ENCODE measurements around the gene GBA2.

GBA2 gene

GRCh38 chr9:35713578-35713977, 35.5 kb downstream of the GBA2 start:
- DNase-seq, result no peak

- no peak for DNase-seq
These were observed 36.1 kb downstream of the GBA2 start for GRCh38 chr9:35712762-35713400.

DNA sequence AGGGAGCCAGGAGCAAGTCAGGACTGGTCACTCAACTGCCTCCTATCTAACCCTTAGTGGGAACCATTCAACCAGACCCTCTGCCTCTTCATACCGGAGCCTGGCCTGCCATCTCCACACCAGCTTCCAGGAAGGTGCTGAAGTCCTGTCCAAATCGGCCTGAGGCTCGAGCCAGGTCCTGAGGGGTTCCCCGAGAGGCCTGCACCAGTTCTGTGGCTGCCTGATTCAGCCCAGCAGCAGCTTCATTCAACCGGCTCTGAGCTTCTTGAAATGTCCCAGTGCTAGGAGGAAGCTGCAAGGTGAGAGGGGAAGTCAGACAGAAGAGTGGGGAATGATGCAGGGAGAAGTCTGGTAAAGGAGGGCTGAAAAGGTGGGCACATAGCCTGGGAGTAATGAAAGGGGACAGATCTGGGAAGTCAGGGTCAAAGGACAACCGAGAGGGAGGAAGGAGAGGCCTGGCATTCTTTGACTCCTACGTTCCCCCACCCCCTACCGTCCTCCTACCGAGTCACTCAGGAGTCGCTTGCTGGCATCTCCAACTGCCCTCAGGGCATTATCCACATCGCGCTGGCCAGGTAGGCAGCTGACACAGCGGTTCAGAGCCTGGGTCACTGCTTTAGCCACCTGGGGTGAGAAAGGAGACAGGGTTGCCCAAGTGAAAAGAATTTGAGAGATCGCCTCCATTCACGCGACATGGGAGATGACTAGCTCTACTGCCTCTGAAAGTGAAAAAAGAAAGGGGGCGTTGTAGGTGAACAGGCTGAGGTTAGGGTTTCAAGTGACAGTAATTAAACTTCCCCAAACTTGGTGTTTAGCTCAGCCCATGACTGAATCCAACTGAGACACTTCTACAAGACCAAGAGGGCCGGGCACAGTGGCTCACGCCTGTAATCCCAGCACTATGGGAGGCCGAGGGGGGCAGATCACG, 37.3 kb downstream of the GBA2 start:
- DNase-seq, result no peak

DNA sequence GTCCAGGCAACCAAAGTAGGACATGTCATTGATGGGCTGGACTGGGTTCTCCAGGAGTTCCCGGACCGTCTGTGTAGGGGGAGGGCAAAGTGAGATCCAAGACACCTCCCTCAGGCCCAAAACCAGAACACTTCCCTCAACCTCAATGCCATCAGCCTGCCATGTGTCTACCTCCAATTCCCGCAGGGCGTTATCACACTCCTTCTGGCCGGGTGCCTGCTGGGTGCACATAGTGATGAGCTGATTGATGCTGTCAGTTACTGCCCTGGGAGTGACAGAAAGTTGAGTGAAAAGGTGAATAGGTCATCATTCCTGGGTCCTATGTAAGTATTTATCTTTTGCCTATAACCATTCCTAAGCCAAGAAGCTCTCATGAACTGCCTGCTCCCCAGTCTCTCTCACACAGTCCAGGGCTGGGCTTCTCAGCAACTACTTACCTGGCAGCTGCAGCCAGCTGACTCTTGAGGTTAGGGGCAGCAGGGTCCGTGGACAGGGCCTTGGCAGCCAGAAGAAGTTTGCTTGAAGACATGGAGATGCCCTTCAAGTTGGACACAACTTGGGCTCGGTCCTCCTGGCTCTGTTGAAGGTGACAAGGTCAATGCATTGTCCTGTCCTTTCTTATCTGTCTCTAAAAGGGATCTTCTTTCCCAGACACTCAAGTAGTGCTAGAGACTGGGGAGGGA, 38.1 kb downstream of the GBA2 start:
- no peak for DNase-seq

DNA sequence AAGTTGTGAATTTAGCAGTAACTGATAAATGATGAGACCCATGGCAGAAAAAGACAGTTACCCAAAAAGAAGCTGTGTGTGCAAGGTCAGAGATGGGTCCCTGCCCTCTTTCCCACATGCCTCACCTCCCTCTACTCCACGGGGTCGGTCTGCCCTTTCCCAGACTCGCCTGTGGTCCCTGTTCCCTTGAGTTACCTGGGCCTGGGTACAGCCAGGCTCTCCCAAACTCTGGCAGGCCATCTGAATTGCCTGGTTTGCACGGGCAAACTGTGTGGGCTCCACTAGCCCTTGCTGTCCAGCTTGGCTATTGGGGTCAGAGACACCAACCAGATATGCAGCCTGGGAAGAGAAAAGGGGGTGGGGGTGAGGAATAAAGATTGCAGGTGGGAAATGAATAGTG, 40.9 kb downstream of the GBA2 start:
- DNase-seq, result no peak

GRCh38 chr9:35706951-35707350, 42.1 kb downstream of the GBA2 start:
- no peak for DNase-seq

DNA sequence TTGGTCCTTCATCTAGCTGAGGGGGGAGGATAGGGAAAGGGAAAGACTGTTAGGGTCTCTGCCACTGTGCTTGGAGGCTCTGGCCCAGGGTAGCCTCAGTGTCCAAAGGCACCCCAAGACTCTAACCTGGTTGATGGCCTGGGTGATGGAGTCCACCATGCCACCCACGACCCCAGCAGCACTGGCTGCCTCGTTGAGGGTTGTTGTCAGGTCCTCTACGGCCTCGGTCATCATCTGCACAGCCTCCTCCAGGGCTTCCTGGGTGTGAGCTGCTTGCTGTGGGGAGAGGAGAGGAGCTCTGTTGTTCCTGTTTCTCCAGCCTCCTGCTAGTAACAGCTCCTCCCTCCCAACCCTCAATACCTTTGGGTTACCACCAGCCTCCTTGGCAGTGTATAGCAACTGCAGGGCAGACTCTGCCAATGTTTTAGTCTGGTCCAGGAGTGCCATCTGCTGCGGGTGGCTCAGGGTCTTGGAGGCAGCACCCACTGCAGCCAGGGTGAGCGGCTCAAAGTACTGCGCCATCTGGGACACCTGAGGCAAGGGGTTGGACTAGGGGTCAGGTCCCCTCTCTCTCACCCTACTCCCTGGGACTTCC, 43.1 kb downstream of the GBA2 start:
- no peak for DNase-seq

DNA sequence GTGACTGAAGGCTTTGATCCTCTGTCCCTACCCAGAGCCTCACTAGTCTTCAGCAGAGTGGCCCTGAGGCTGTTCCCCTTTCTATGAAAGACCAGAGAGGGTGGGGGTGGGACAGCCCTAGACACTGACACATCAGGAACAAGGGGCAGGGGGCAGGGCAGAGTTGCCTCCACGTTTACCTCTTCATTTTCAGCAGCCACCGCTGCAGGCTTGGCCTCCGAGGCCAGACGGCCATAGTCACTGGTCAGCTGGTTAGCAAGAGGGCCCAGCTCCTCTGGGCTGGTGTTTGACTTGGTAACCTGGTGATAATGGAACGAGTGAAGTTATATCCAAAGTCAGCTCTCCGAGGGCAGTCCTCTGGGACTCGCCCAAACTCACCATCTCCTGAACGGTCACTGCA, 43.7 kb downstream of the GBA2 start:
- DNase-seq, result no peak

DNA sequence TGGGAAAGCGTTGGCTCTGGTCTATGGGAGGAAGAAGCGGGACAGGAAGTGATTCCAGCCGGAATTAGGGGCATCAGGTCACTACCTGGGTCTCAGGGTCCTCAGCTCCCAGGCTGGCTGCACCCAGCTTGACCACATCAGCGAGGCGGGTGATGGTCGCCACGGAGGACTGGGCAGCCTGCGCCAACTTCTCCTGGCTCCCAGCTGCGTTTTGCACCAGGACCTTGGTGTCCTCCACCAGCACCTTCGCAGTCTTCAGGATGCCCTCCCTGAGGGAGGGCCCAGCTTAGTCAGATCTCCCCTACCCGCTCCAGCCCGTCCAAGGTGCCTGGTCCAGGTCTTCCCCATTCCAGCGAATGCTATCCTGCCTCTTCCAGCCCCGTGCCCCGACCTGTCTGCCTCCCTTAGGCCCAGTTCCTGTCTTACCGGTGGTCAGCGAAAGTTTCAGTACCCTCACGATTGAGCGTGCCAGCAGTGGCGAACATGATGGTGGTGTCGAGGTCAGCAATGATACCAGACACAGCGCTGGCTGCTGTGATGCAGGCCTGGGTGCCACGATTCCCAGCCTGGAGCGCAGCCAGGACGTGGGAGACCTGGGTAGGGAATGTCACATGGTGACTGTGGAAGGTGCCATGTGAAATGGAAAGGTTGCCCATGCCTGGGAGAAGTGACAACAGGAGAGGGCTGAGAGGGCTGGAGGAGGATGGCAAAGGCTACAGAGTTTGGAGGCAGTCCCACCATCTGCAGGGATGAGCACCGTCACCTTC, 44.9 kb downstream of the GBA2 start:
- DNase-seq, result no peak

DNA sequence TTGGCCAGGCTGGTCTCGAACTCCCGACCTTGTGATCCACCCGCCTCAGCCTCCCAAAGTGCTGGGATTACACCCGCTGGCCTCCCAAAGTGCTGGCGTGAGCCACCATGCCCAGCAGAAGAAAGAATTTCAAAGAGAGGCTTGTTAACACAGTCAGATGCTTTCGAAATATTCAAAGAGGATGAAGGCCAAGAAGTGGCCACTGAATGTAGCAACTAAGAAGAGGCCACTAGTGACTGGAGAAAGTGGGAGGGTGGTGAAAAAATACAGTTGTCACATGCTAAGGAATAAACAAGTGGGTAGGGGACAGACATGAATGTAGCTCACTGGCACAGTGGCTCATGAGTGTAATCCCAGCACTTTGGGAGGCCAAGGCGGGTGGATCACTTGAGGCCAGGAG, 46.3 kb downstream of the GBA2 start:
- no peak for DNase-seq

DNA sequence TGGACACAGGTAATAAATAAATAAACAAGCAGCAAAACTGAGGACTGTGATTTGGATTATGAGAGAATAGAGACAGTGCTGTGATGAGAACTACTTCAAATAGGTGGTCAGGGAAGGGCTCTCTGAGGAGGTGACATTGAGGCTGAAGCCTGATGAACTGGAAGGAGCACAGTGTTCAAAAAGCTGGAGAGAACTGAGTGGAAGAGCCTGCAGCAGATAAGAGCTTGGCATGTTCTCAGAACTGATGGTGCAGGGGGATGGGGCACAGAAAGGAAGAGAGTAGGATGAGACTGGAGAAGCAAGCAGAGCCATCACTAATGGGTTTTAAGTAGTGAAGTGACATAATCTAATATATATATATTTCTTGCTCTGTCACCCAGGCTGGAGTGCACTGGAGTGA, 48.1 kb downstream of the GBA2 start:
- no peak for DNase-seq

DNA sequence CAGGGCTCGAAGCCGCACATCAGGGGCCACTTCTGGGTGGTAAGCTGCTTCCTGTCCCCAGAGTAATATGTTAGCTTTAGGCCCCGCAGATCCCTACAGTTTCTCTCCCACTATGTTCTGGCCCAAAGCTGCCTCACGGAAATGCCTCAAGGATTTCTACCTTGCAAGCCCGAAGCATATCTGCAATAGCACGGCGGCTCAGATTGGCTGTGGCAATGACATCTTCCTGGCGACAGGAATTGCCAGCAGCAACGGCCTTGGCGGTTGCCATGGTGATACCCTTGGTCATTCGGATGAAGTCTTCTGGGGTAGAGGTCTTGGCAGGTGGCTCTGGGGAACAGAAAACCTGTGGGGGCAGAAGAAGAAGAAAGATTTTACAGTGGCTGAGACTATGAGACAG, 49.0 kb downstream of the GBA2 start:
- no peak for DNase-seq

DNA sequence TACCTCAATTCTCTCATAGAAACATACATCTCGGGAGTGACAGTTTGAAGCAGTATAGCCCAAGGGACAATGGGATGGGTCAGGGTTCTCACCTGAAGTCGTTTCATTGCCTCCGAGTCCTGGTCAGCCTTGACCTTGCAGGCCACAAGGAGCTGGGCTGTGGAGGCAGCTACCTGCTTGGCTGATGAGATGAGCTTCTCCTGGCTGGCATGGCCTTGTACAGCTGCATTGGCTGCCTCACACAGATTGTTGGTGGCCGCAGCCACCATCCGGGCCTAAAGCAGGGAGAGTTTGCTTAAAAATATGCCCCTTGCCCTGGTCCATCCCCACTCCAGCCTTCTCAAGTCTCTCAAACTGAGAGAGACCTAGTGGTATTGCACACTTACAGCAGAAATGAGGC, 50.8 kb downstream of the GBA2 start:
- DNase-seq, result no peak

- no peak for DNase-seq
These were observed 51.5 kb downstream of the GBA2 start for GRCh38 chr9:35697486-35697885.

GRCh38 chr9:35696520-35697215, 52.4 kb downstream of the GBA2 start:
- DNase-seq, result no peak

- DNase-seq, result no peak
These were observed 53.1 kb downstream of the GBA2 start for GRCh38 chr9:35695943-35696401.

- DNase-seq, result no peak
These were observed 57.2 kb downstream of the GBA2 start for GRCh38 chr9:35691757-35692301.

GRCh38 chr9:35691334-35691650, 57.7 kb downstream of the GBA2 start:
- no peak for DNase-seq

DNA sequence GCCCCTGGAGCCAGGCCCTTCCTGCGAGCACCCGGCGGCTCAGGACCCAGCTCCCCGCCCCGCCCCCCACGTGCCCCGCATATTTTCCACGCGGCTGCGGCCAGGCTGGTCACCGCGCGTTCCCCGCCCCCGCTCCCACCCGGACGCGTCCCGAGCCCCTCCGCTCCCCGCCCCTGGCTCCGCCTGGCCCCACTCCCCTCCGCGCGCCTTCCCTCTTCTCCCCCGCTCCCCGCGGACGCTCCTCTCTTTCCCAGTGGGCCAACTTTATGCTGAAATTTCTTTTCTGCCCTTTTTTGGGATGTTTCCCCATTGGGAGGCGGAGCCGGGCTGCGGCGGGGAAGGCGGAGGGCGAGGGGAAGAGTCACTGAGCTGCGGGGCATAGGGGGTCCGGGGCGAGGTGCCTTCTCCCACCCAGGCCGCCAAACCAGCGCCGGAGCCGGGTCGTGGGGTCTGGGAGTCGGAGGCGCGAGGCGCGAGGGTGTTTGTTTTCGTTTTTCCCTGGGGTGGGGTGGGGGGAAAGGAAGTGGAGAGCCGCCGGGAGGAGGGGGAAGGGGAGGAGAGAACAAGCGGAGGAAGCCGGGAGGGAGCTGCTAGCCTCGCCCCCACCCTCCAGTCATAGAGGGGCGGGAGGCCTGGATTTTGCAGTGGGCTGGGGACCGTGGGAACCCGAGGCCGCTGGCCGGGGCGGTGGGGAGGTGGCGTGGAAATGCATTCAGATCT, 58.3 kb downstream of the GBA2 start:
- peak; percentile 27 for DNase-seq

- DNase-seq, result no peak
These were observed 58.8 kb downstream of the GBA2 start for GRCh38 chr9:35690294-35690613.
